Measurements from ENCODE around the gene RIPK3. TPM values are rescaled to one million over a fixed set of nuclear protein-coding genes. Genes with fewer than 3 reads are reported as not detected.

Gene RIPK3
- total RNA-seq, 4 donors from 2014 or later: 45.2 to 72.0 (median 64.0) TPM

DNA sequence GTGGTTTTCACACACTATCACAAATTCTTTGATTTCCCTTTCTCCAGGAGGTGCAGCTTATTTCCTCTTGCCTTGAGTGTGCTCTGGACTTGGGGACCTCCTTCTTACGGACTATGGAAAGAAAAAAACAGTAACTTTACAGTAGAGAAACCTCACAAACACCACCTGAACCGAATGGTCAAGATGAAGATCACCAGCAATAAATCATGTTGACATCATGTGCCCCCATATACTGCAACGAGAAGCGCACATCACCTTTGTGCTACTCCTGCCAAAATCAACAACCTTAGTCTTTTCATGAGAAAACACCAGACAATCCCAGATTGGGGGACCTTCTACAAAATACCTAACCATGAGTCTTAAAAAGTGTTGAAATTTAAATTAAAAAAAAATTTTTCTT is 45.7 kb upstream of the RIPK3 start:
- H3K27me3 ChIP-seq: no peaks in the 10 kb centered on the region
- no peak for TF ChIP-seq POLR2A (IDR thresholded peaks at IDR 0.05)
- no peak for TF ChIP-seq CTCF (IDR thresholded peaks at IDR 0.05)
- H3K27ac ChIP-seq: no peak overlapping the region
- DNase-seq: no peak
- H3K4me1 ChIP-seq: no peaks in the 10 kb centered on the region
- no peak overlapping the region for H3K4me3 ChIP-seq
- H3K36me3 ChIP-seq: no peaks in the 10 kb centered on the region
- H3K9me3 ChIP-seq: no peaks in the 10 kb centered on the region

DNA sequence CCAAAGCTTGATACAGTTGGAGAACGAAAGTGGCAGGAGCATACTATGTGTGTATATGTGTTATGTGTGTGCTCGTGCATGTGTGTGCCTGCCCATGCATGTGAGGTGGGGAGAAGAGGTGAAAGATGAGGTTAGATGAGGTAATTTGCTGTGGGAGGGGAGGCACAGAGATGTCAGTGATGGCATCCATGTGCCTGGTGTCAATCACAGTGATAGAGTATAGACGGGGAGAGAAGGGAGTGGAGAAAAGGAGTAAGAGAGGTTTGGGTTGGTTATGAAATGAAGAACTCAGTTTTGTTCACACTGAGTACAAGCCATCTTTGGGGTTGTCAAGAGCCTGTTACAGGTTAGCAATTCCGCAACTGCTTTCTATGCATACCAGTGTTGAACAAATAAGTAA is 44.4 kb upstream of the RIPK3 start:
- TF ChIP-seq CTCF (IDR thresholded peaks at IDR 0.05): no peak
- TF ChIP-seq POLR2A (IDR thresholded peaks at IDR 0.05): no peak
- Histone ChIP-seq H3K4me1 (no peaks in the 10 kb centered on the region), H3K27me3 (no peaks in the 10 kb centered on the region), H3K4me3 (no peak overlapping the region), H3K27ac (no peak overlapping the region), H3K9me3 (no peaks in the 10 kb centered on the region), H3K36me3 (no peaks in the 10 kb centered on the region)
- no peak for DNase-seq

GRCh38 chr14:24382064-24382371 is 42.2 kb upstream of the RIPK3 start:
- no peak overlapping the region for H3K27ac ChIP-seq
- H3K4me1 ChIP-seq: no peaks in the 10 kb centered on the region
- H3K4me3 ChIP-seq: no peak overlapping the region
- H3K9me3 ChIP-seq: no peaks in the 10 kb centered on the region
- TF ChIP-seq POLR2A (IDR thresholded peaks at IDR 0.05) (no peak), CTCF (IDR thresholded peaks at IDR 0.05) (no peak)
- DNase-seq: no peak
- no peaks in the 10 kb centered on the region for H3K27me3 ChIP-seq
- H3K36me3 ChIP-seq: no peaks in the 10 kb centered on the region

DNA sequence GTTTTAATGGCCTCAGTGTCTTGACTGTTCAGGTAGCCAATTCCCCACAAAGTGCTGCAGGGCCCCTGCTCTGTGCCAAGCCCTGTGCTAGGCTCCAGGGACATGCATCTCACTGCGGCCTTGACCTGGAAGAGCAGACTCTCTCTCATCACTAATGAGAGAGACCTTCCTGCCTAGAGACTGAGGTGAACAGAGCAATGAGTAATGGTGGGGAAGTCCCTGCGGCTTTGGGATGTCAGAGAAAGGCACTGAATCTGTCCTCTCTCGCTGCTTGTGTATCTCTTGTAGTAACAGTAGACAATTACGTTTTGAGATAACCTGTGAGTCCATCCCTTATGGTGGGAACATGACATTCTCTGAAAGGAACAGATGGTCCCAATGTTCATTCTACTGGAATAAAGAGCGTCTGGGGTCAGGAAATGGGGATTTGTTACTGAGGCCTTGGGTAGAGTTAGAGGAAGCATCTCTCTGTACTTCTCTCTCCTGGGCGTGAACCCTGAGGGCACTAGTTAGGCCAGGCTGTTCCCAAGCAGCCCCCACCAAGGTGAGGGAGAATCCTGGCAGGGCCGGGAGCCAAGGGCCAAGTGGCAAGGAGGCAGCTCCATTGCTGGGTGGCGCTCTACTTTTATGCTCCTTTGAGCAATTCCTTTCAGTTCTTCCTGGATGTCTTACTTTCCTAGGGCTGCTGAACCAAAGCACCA is 41.7 kb upstream of the RIPK3 start:
- no peaks in the 10 kb centered on the region for H3K4me1 ChIP-seq
- H3K27me3 ChIP-seq: no peaks in the 10 kb centered on the region
- H3K9me3 ChIP-seq: no peaks in the 10 kb centered on the region
- H3K27ac ChIP-seq: no peak overlapping the region
- no peaks in the 10 kb centered on the region for H3K36me3 ChIP-seq
- no peak for DNase-seq
- TF ChIP-seq CTCF (IDR thresholded peaks at IDR 0.05): no peak
- no peak for TF ChIP-seq POLR2A (IDR thresholded peaks at IDR 0.05)
- no peak overlapping the region for H3K4me3 ChIP-seq

GRCh38 chr14:24379907-24380730 is 40.3 kb upstream of the RIPK3 start:
- H3K36me3 ChIP-seq: no peaks in the 10 kb centered on the region
- no peak overlapping the region for H3K4me3 ChIP-seq
- H3K4me1 ChIP-seq: no peaks in the 10 kb centered on the region
- no peak for DNase-seq
- no peak overlapping the region for H3K27ac ChIP-seq
- no peaks in the 10 kb centered on the region for H3K27me3 ChIP-seq
- TF ChIP-seq CTCF (IDR thresholded peaks at IDR 0.05) (no peak), POLR2A (IDR thresholded peaks at IDR 0.05) (no peak)
- H3K9me3 ChIP-seq: no peaks in the 10 kb centered on the region

All from Peyer's patch (tissue), 4 donors.